CD4-positive, alpha-beta T cell (primary cell): ENCODE measurements around the gene TEX48. TPM values are rescaled to one million over a fixed set of nuclear protein-coding genes. Genes with fewer than 3 reads are reported as not detected.

Experiments used
- ATAC-seq: fragments of 200-7000 bp; cut with Tn5 transposase; one replicate; pipeline ENCODE4 v1.10.0; 2022; ENCODE audit warnings: mild to moderate bottlenecking; ENCODE audit not compliant: poor library complexity
- CTCF ChIA-PET: fragments of 350-600 bp; sonication (Branson Sonifier 250); formaldehyde crosslinking; loops from one replicate; lab custom pipeline; 2021; ENCODE audit warnings: antibody characterized with exemption, inconsistent platforms; lab: Charles Lee
- POLR2A ChIA-PET: fragments of 350-600 bp; sonication (Branson Sonifier 250); formaldehyde crosslinking; loops from one replicate; lab custom pipeline; 2021; ENCODE audit warnings: antibody characterized with exemption, inconsistent platforms; lab: Charles Lee
- DNase-seq, 14 experiments: peaks; one replicate each; pipeline ENCODE4 v3.0.0-alpha.2; 2013 to 2020; ENCODE audit warnings: mixed read lengths in 2 of 14
- H3K27ac ChIP-seq, 2 donors: one replicate each; pipeline versions ENCODE4 v1.5.1 to v1.7.0; 2013; ENCODE audit warnings: low read length in 2 of 2, low read depth in 1 of 2, mild to moderate bottlenecking in 1 of 2
- H3K27me3 ChIP-seq, 2 experiments: 1 replicate in 1 of 2; 2 replicates in 1 of 2; pipeline versions ENCODE4 v1.6.1 to v1.7.0; 2013; ENCODE audit warnings: low read length in 2 of 2, control low read depth in 1 of 2, mild to moderate bottlenecking in 1 of 2, moderate library complexity in 1 of 2; ENCODE audit not compliant: insufficient read depth in 2 of 2, control insufficient read depth in 1 of 2
- H3K36me3 ChIP-seq: one replicate; pipeline ENCODE4 v1.6.1; 2013; ENCODE audit warnings: low read length, control low read depth; ENCODE audit not compliant: insufficient read depth
- H3K4me1 ChIP-seq: one replicate; pipeline ENCODE4 v1.6.1; 2013; ENCODE audit warnings: low read length, control low read depth; ENCODE audit not compliant: insufficient read depth
- H3K4me3 ChIP-seq: one replicate; pipeline ENCODE4 v1.5.1; 2013; ENCODE audit warnings: mild to moderate bottlenecking, low read length, moderate library complexity
- H3K9me3 ChIP-seq, 2 experiments: 1 replicate in 1 of 2; 2 replicates in 1 of 2; pipeline versions ENCODE4 v1.6.1 to v1.7.0; 2013; ENCODE audit warnings: low read length in 2 of 2, mild to moderate bottlenecking in 2 of 2, control low read depth in 1 of 2, moderate library complexity in 1 of 2; ENCODE audit not compliant: control insufficient read depth in 1 of 2, insufficient read depth in 1 of 2
- H3K27ac Mint-ChIP-seq: one replicate; pipeline ENCODE4 v1.8.0; 2020; ENCODE audit warnings: mixed read lengths
- H3K27me3 Mint-ChIP-seq: one replicate; pipeline ENCODE4 v1.8.0; 2021; ENCODE audit warnings: mixed read lengths
- H3K36me3 Mint-ChIP-seq: one replicate; pipeline ENCODE4 v1.8.0; 2021; ENCODE audit warnings: low read depth, mixed read lengths
- H3K4me1 Mint-ChIP-seq: one replicate; pipeline ENCODE4 v1.8.0; 2021; ENCODE audit warnings: low read depth, mixed read lengths
- H3K4me3 Mint-ChIP-seq: one replicate; pipeline ENCODE4 v1.8.0; 2020; ENCODE audit warnings: mild to moderate bottlenecking, mixed read lengths
- H3K9me3 Mint-ChIP-seq: one replicate; pipeline ENCODE4 v1.8.0; 2020; ENCODE audit warnings: mixed read lengths
- CTCF ChIP-seq: fragments of 200-600 bp; IDR thresholded peaks from one replicate; pipeline ENCODE4 v1.8.0; 2022; ENCODE audit warnings: antibody characterized with exemption, mild to moderate bottlenecking
- intact Hi-C, 2 experiments: fragments of 100-400 bp; cut with DNase I in 1 of 2; cut with micrococcal nuclease in 1 of 2; formaldehyde crosslinking; loops; one replicate each; pipeline versions ENCODE4 v1.15.1 to v1.9.0; 2023 to 2025; cut with DNase I, micrococcal nuclease
- total RNA-seq, 174 experiments: library from RNA in 2 of 174; stranded (reverse) in 2 of 174; gene quantifications; one replicate each; pipeline ENCODE4 v1.2.3 and lab custom pipeline; 2021 to 2026

The TEX48 gene
- total RNA-seq, 2 experiments from 2014 or later: not detected

- no peak for TF ChIP-seq CTCF
- peak overlapping the region; percentile 9 for H3K27ac Mint-ChIP-seq
- POLR2A ChIA-PET: interaction anchor here (1.6 kb wide), 1 partner anchor 9 kb away, joined by 4 read pairs; no protein-coding TSS in a partner anchor
These were observed 38.1 kb downstream of the TEX48 start for GRCh38 chr9:114643896-114644295.

GRCh38 chr9:114643001-114643400 is 39.0 kb downstream of the TEX48 start:
- no peak for DNase-seq
- no peaks in the 10 kb centered on the region for H3K9me3 ChIP-seq
- Mint-ChIP-seq H3K9me3 (no peaks in the 10 kb centered on the region), H3K27ac (no peak overlapping the region), H3K27me3 (no peaks in the 10 kb centered on the region), H3K4me1 (no peaks in the 10 kb centered on the region), H3K4me3 (no peak overlapping the region), H3K36me3 (peaks cover 84% of the 10 kb centered on the region)
- intact Hi-C loops: no loop called here
- TF ChIP-seq CTCF: no peak
- no peaks in the 10 kb centered on the region for H3K4me1 ChIP-seq
- ATAC-seq: no peak
- H3K36me3 ChIP-seq: peaks cover 42% of the 10 kb centered on the region
- POLR2A ChIA-PET: no interaction called here
- H3K4me3 ChIP-seq: no peak overlapping the region
- H3K27me3 ChIP-seq: no peaks in the 10 kb centered on the region
- no peak overlapping the region for H3K27ac ChIP-seq
- CTCF ChIA-PET: no interaction called here

More at GRCh38 chr9:114643896-114644295, 38.1 kb downstream of the TEX48 start:
- no peaks in the 10 kb centered on the region for H3K27me3 ChIP-seq
- no peaks in the 10 kb centered on the region for H3K9me3 Mint-ChIP-seq
- no peak overlapping the region for H3K4me3 Mint-ChIP-seq
- no peak overlapping the region for H3K27ac ChIP-seq
- ATAC-seq: no peak
- peaks cover 86% of the 10 kb centered on the region for H3K36me3 Mint-ChIP-seq
- H3K27me3 Mint-ChIP-seq: no peaks in the 10 kb centered on the region
- intact Hi-C loops: no loop called here
- no peaks in the 10 kb centered on the region for H3K4me1 ChIP-seq
- H3K36me3 ChIP-seq: peaks cover 35% of the 10 kb centered on the region
- H3K4me1 Mint-ChIP-seq: no peaks in the 10 kb centered on the region
- CTCF ChIA-PET: no interaction called here
- no peak overlapping the region for H3K4me3 ChIP-seq
- DNase-seq: no peak
- no peaks in the 10 kb centered on the region for H3K9me3 ChIP-seq

- Histone ChIP-seq H3K9me3 (no peaks in the 10 kb centered on the region), H3K27me3 (no peaks in the 10 kb centered on the region), H3K27ac (no peak overlapping the region), H3K4me3 (no peak overlapping the region), H3K36me3 (peaks cover 42% of the 10 kb centered on the region), H3K4me1 (no peaks in the 10 kb centered on the region)
- H3K36me3 Mint-ChIP-seq: peaks cover 79% of the 10 kb centered on the region
- H3K27me3 Mint-ChIP-seq: no peaks in the 10 kb centered on the region
- ChIA-PET CTCF (no interaction called here), POLR2A (interaction anchor here (1.3 kb wide), 1 partner anchor 11 kb away, joined by 3 read pairs; no protein-coding TSS in a partner anchor)
- intact Hi-C loops: no loop called here
- no peaks in the 10 kb centered on the region for H3K9me3 Mint-ChIP-seq
- H3K4me3 Mint-ChIP-seq: no peak overlapping the region
- no peak overlapping the region for H3K27ac Mint-ChIP-seq
- no peaks in the 10 kb centered on the region for H3K4me1 Mint-ChIP-seq
- TF ChIP-seq CTCF: no peak
- no peak for ATAC-seq
- no peak for DNase-seq
These were observed 40.0 kb downstream of the TEX48 start for GRCh38 chr9:114641967-114642366.
